GM10847 (cell line): ENCODE results near the gene TIAM2.

ENCODE experiments used
- POLR2A ChIP-seq: IDR thresholded peaks from 2 replicates; pipeline ENCODE4 v1.6.1; 2011; ENCODE audit not compliant: insufficient read length; ENCODE audit errors: extremely low read depth

TIAM2 gene

GRCh38 chr6:155142168-155143028, 147.3 kb downstream of the TIAM2 start:
- no peak for TF ChIP-seq POLR2A

GRCh38 chr6:155143029-155143577, 148.0 kb downstream of the TIAM2 start:
- TF ChIP-seq POLR2A: no peak

DNA sequence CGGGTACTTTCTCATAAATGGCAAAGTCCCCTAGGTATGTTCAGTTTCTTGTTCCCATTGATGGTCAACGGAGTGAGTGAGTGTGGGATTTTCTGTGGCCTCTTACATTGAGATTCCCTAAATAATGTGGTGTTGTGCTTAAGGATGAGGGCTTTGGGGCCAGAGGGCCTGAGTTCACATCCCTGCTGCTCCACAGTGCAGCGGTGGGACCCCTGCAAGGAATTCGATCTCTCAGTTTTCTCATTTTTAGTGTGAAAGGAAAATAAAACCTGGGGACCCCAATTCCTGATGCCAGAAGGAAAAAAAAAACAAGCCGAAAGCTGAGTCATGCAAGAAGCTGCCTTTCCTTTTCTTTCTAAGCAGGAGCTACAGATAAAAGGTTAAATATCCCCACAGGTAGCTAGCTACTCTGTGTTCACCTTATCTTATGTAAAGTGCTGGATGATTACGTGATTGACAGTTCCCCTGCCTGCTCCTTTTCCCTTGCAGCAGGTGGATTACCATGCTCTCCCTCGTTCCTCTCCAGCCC, 148.5 kb downstream of the TIAM2 start:
- no peak for TF ChIP-seq POLR2A

DNA sequence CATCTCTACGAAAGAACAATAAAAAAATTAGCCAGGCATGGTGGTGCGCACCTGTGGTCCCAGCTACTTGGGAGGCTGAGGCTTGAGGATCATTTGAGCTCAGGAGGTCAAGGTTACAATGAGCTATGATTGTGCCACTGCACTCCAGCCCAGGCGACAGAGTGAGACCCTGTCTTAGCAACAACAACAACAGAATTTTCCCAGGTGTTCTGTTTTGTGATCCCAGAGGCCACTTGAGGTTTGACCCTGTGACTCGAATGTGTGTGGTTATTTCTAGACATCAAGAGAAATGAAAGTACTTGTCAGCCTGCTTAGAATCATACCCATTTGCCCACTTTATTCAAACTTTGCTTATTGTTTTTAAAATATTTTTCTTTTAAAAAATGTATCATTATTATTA, 151.1 kb downstream of the TIAM2 start:
- no peak for TF ChIP-seq POLR2A

GRCh38 chr6:155147958-155148663, 153.0 kb downstream of the TIAM2 start:
- no peak for TF ChIP-seq POLR2A

DNA sequence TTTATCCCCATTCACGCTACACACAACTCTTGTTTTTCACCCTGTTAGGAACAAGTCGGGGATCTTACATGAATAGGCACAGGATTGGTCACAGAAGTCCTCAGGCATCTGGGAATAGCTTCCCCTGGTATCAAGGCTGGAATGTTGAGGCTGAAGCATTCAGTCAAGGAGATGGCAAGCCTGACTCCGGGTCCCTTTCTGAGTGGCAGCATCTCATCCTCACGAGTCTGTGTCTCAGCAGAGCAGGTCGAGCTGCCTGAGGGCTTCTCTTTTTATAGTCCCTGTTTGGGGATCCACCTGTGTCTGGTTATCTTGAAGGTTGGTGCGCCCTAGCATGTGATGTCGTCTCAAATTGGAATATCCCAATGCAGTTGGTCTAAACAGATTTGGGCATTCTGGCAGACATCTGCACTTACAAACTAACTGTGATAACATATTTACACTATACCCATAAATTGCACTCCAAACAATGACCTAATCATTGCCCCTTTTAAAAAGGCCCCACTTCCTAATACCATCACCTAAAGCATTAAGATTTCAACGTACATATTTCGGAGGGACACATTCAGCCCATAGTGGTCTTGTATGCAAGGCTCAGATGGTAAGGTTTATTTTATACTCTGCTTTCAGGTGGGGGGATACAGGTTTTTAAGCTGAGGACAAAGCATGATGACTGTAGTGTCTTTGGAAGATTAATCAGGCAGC, 156.0 kb downstream of the TIAM2 start:
- TF ChIP-seq POLR2A: no peak

DNA sequence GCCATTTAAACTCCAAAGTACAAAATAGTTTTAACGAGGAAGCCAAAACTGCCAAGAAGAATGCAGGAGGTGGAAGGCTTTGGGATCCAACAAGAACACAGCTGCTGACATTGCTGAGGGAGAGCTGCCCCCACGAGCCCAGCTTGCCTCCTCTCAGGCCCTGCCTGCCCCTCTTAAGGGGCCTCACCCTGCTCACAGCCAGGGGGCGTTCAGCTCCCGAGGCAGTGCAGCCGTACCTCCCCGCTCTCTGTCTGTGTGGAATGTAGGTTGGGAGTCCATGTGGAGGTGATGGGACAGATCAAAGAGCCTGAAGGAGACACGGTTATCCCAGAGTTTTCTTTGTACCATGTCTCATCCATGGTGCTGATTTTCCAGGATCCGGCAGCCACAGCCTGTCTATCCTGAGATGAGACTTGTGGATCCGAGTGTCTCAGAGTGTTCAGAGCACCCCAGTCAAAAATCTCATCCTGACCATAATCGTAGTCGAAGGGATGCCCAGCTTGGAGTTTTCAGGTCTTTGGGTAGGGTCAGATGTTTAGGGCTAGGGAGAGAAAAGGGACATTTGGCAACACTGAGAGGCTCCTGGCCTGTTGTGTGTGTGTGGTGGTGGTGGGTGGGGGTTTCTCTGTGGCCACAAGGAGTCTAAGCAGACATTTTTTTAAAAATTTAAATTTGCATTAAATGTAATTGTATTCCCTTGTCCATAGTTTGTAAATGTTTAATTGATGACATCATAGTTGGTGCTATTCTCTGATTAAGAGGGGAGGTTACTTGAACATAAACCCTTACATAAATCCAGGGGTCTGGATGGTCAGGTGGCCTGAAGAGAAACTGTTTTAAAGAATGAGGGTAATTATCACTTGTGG, 157.3 kb downstream of the TIAM2 start:
- TF ChIP-seq POLR2A: no peak

GRCh38 chr6:155154158-155154830, 159.2 kb downstream of the TIAM2 start:
- TF ChIP-seq POLR2A: no peak

DNA sequence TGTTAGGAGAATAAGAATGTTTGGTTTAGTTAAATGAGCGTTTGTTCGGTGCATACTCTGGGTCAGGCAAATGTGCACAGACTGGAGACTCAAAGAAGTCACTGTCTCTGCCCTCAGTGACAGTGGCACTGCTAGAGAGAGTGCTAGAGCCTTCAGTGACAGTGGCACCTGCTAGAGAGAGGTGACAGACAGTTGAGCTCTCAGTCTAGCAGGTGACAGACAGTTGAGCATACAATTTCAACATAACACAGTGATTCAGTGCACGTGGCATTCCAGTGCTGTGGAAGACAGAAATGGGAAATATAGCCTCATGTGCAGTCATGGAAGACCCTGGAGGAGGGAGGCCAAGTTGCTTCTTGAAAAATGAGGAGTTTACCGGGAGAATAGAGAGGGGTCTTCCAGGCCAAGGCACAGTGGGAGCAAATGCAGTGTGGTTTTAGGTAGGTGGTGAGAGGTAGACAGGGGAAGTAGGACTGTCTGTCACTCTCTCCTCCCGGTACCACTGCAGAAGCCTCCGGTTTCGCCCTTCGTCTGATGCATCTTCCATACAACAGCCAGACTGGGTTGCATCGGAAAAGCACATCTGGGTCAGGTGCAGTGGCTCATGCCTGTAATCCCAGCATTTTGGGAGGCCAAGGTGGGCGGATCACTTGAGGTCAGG, 160.8 kb downstream of the TIAM2 start:
- TF ChIP-seq POLR2A: no peak

DNA sequence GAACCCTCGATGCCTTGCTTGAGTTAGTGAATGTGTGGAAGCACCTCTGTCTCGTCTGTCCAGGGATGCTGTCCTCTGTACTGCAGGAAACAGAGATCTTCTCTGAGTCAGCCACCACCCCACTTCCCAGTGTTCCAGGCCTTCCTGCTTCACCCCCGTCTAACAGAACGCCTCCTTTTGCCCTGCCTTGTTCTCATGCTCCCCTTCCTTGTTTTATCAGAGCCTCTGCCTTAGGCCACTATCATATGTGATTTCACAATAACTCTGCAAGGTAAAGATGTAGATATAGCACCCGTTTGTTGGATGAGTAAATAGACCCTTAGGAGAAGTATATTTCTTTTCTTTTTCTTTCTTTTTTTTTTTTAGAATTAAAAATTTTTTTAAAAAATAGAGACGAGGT, 162.0 kb downstream of the TIAM2 start:
- no peak for TF ChIP-seq POLR2A

GRCh38 chr6:155158030-155158843, 163.1 kb downstream of the TIAM2 start:
- TF ChIP-seq POLR2A: no peak

- no peak for TF ChIP-seq POLR2A
Measured at GRCh38 chr6:155162682-155163081, 167.6 kb downstream of the TIAM2 start.
